Measurements from ENCODE around the gene NUP210L. TPM values are rescaled to one million over a fixed set of nuclear protein-coding genes. Genes with fewer than 3 reads are reported as not detected.
"Not testable (repeated sequence)": the region's sequence is repeated elsewhere in the genome, so short reads cannot be mapped to it uniquely, and the experiment has no call there.

The NUP210L gene
- total and polyA plus RNA-seq, 2 experiments from 2014 or later: 0.11 TPM; not detected in 1

GRCh38 chr1:154012129-154012528 is 142.7 kb downstream of the NUP210L start:
- 83 to 91% methylated on average over 1 of the region's 1 CpG for WGBS, 2 experiments (ENCODE audit: low coverage in 1 of 2, low lambda C conversion rate in 2 of 2, missing lambda C conversion rate in 2 of 2)
- H3K4me2 ChIP-seq (ENCODE audit: unreplicated experiment): no peak overlapping the region
- no peak overlapping the region for H3K27ac ChIP-seq
- H4K20me1 ChIP-seq (ENCODE audit: insufficient read depth): no peaks in the 10 kb centered on the region
- peaks cover 9% of the 10 kb centered on the region; the same call in 1 of the 2 replicates for H3K4me1 ChIP-seq (ENCODE audit: insufficient read depth)
- TF ChIP-seq EZH2 (IDR thresholded peaks at IDR 0.05; ENCODE audit: insufficient read depth, poor library complexity, severe bottlenecking) (no peak), EZH2phosphoT487 (IDR thresholded peaks at IDR 0.05; ENCODE audit: insufficient read depth, low read depth) (no peak)
- H3K9ac ChIP-seq: no peak overlapping the region
- no peaks in the 10 kb centered on the region for H3F3A ChIP-seq (ENCODE audit: insufficient read depth)
- no peaks in the 10 kb centered on the region for H3K36me3 ChIP-seq (ENCODE audit: low read depth)
- H3K9me2 ChIP-seq (ENCODE audit: insufficient read depth): no peaks in the 10 kb centered on the region
- no peak overlapping the region for H2AFZ ChIP-seq
- in situ Hi-C loops (cut with MboI): no loop called here
- H3K4me3 ChIP-seq: no peak overlapping the region
- DNase-seq: no peak
- H3K27me3 ChIP-seq (replicated peaks; ENCODE audit: insufficient read depth): no peaks in the 10 kb centered on the region
- H3K9me3 ChIP-seq (ENCODE audit: low read depth): no peaks in the 10 kb centered on the region
- no peaks in the 10 kb centered on the region for H3K79me2 ChIP-seq (ENCODE audit: insufficient read depth)

- Histone ChIP-seq H3K27me3 (replicated peaks; ENCODE audit: insufficient read depth) (no peaks in the 10 kb centered on the region), H3K4me1 (ENCODE audit: insufficient read depth) (peaks cover 9% of the 10 kb centered on the region), H3F3A (ENCODE audit: insufficient read depth) (no peaks in the 10 kb centered on the region), H3K79me2 (ENCODE audit: insufficient read depth) (no peaks in the 10 kb centered on the region), H4K20me1 (ENCODE audit: insufficient read depth) (no peaks in the 10 kb centered on the region), H3K9me2 (ENCODE audit: insufficient read depth) (no peaks in the 10 kb centered on the region), H3K27ac (peak overlapping the region; percentile 40; the same call in 1 of the 2 replicates), H3K36me3 (ENCODE audit: low read depth) (no peaks in the 10 kb centered on the region), H3K4me2 (ENCODE audit: unreplicated experiment) (no peak overlapping the region), H3K4me3 (no peak overlapping the region), H3K9ac (no peak overlapping the region), H3K9me3 (ENCODE audit: low read depth) (no peaks in the 10 kb centered on the region), H2AFZ (no peak overlapping the region)
- no peak for TF ChIP-seq EZH2phosphoT487 (IDR thresholded peaks at IDR 0.05; ENCODE audit: insufficient read depth, low read depth)
- no peak for TF ChIP-seq EZH2 (IDR thresholded peaks at IDR 0.05; ENCODE audit: insufficient read depth, poor library complexity, severe bottlenecking)
- in situ Hi-C loops (cut with MboI): no loop called here
- WGBS, 2 experiments (ENCODE audit: low coverage in 1 of 2, low lambda C conversion rate in 2 of 2, missing lambda C conversion rate in 2 of 2): 99 to 100% methylated on average over 3 of the region's 3 CpGs
- DNase-seq: peak; percentile 61
Observed at GRCh38 chr1:154006136-154006535, 148.7 kb downstream of the NUP210L start.

- H3K27ac ChIP-seq: no peak overlapping the region
- H3K79me2 ChIP-seq (ENCODE audit: insufficient read depth): no peaks in the 10 kb centered on the region
Observed at GRCh38 chr1:154000420-154000819, 154.5 kb downstream of the NUP210L start.

GRCh38 chr1:153996882-153997281 is 158.0 kb downstream of the NUP210L start:
- DNase-seq; H3K27ac ChIP-seq; H3K4me2 ChIP-seq (ENCODE audit: unreplicated experiment); H3K9me3 ChIP-seq (ENCODE audit: low read depth); H3K9ac ChIP-seq; H3K9me2 ChIP-seq (ENCODE audit: insufficient read depth); H2AFZ ChIP-seq; H3K27me3 ChIP-seq (replicated peaks; ENCODE audit: insufficient read depth); H4K20me1 ChIP-seq (ENCODE audit: insufficient read depth); in situ Hi-C loops (cut with MboI); H3K4me3 ChIP-seq: not testable (repeated sequence)
- 94 to 95% methylated on average over 10 of the region's 10 CpGs for WGBS, 2 experiments (ENCODE audit: low coverage in 1 of 2, low lambda C conversion rate in 2 of 2, missing lambda C conversion rate in 2 of 2)
- peaks cover 38% of the 10 kb centered on the region for H3F3A ChIP-seq (ENCODE audit: insufficient read depth)
- H3K36me3 ChIP-seq (ENCODE audit: low read depth): peaks cover 17% of the 10 kb centered on the region
- peaks cover 12% of the 10 kb centered on the region for H3K4me1 ChIP-seq (ENCODE audit: insufficient read depth)
- peaks cover 10% of the 10 kb centered on the region for H3K79me2 ChIP-seq (ENCODE audit: insufficient read depth)

More at GRCh38 chr1:154000420-154000819, 154.5 kb downstream of the NUP210L start:
- H3K27me3 ChIP-seq (replicated peaks; ENCODE audit: insufficient read depth): no peaks in the 10 kb centered on the region
- no peaks in the 10 kb centered on the region for H3K9me3 ChIP-seq (ENCODE audit: low read depth)
- H3K9me2 ChIP-seq (ENCODE audit: insufficient read depth): no peaks in the 10 kb centered on the region
- H3K36me3 ChIP-seq (ENCODE audit: low read depth): no peaks in the 10 kb centered on the region
- H4K20me1 ChIP-seq (ENCODE audit: insufficient read depth): no peaks in the 10 kb centered on the region
- no peak overlapping the region for H3K9ac ChIP-seq
- WGBS, 2 experiments (ENCODE audit: low coverage in 1 of 2, low lambda C conversion rate in 2 of 2, missing lambda C conversion rate in 2 of 2): 33 to 34% methylated on average over 4 of the region's 4 CpGs
- no peak overlapping the region for H3K4me2 ChIP-seq (ENCODE audit: unreplicated experiment)
- no peak for TF ChIP-seq EZH2phosphoT487 (IDR thresholded peaks at IDR 0.05; ENCODE audit: insufficient read depth, low read depth)
- no peak for TF ChIP-seq EZH2 (IDR thresholded peaks at IDR 0.05; ENCODE audit: insufficient read depth, poor library complexity, severe bottlenecking)
- no peak for DNase-seq
- in situ Hi-C loops (cut with MboI): no loop called here
- no peaks in the 10 kb centered on the region for H3K4me1 ChIP-seq (ENCODE audit: insufficient read depth)
- H3F3A ChIP-seq (ENCODE audit: insufficient read depth): peaks cover 4% of the 10 kb centered on the region; the same call in 1 of the 2 replicates
- no peak overlapping the region for H2AFZ ChIP-seq
- no peak overlapping the region for H3K4me3 ChIP-seq

- H3K27me3 ChIP-seq (replicated peaks; ENCODE audit: insufficient read depth): no peaks in the 10 kb centered on the region
- peaks cover 46% of the 10 kb centered on the region for H3F3A ChIP-seq (ENCODE audit: insufficient read depth)
- peaks cover 23% of the 10 kb centered on the region for H3K79me2 ChIP-seq (ENCODE audit: insufficient read depth)
- no peak overlapping the region for H3K4me3 ChIP-seq
- H3K4me1 ChIP-seq (ENCODE audit: insufficient read depth): peaks cover 17% of the 10 kb centered on the region
- 87 to 90% methylated on average over 11 of the region's 11 CpGs for WGBS, 2 experiments (ENCODE audit: low coverage in 1 of 2, low lambda C conversion rate in 2 of 2, missing lambda C conversion rate in 2 of 2)
- DNase-seq: no peak
- peaks cover 21% of the 10 kb centered on the region for H3K36me3 ChIP-seq (ENCODE audit: low read depth)
- H4K20me1 ChIP-seq (ENCODE audit: insufficient read depth): peaks cover 5% of the 10 kb centered on the region; the same call in 1 of the 2 replicates
- no peak overlapping the region for H3K9ac ChIP-seq
- in situ Hi-C loops (cut with MboI): no loop called here
- no peak overlapping the region for H3K27ac ChIP-seq
- no peak overlapping the region for H2AFZ ChIP-seq
- no peak overlapping the region for H3K4me2 ChIP-seq (ENCODE audit: unreplicated experiment)
- H3K9me2 ChIP-seq (ENCODE audit: insufficient read depth): no peaks in the 10 kb centered on the region
- no peak for TF ChIP-seq EZH2phosphoT487 (IDR thresholded peaks at IDR 0.05; ENCODE audit: insufficient read depth, low read depth)
- no peaks in the 10 kb centered on the region for H3K9me3 ChIP-seq (ENCODE audit: low read depth)
Observed at GRCh38 chr1:153995640-153996039, 159.2 kb downstream of the NUP210L start.

Data from GM23248 (cell line).